GM12874 (cell line): ENCODE data around the gene KCNQ1.

Source experiments
- CTCF ChIP-seq: IDR thresholded peaks from 2 replicates; pipeline ENCODE4 v1.5.1; 2011; ENCODE audit warnings: low read depth, mild to moderate bottlenecking, control low read depth, low read length, moderate library complexity; ENCODE audit not compliant: insufficient read depth

The KCNQ1 gene

GRCh38 chr11:2883640-2883978 is 438.8 kb downstream of the KCNQ1 start:
- no peak for TF ChIP-seq CTCF

GRCh38 chr11:2883979-2884815 is 439.4 kb downstream of the KCNQ1 start:
- TF ChIP-seq CTCF, result no peak

- peak; percentile 32 for TF ChIP-seq CTCF
Observed at GRCh38 chr11:2885017-2885677, 440.3 kb downstream of the KCNQ1 start.

- no peak for TF ChIP-seq CTCF
Observed at GRCh38 chr11:2885678-2886081, 440.9 kb downstream of the KCNQ1 start, which contains the start of gene CDKN1C. Gene CDKN1C, minus strand, starts transcription at chr11:2885775. Its CDS starts 319 bp downstream, at chr11:2885456.

- 0 out of 2 replicates have a peak, but pooled peaks have one; percentile 11 for TF ChIP-seq CTCF
Observed at GRCh38 chr11:2886191-2886894, 441.5 kb downstream of the KCNQ1 start.

GRCh38 chr11:2886936-2887335 is 442.1 kb downstream of the KCNQ1 start:
- no peak for TF ChIP-seq CTCF
